Measurements from ENCODE around the gene TNNT3.

GRCh38 chr11:1938343-1939005, 19.0 kb downstream of the TNNT3 start:
- no peak for TF ChIP-seq POLR2A (IDR thresholded peaks at IDR 0.05; ENCODE audit: low read length)
- TF ChIP-seq GATA1 (IDR thresholded peaks at IDR 0.05; ENCODE audit: low read depth, low read length) = no peak
